ENCODE data around the gene ACSS1.
"Not testable (repeated sequence)": the region's sequence is repeated elsewhere in the genome, so short reads cannot be mapped to it uniquely, and the experiment has no call there.

Gene ACSS1

GRCh38 chr20:25014816-25015215 is 43.1 kb downstream of the ACSS1 start:
- Histone ChIP-seq H3K36me3 (ENCODE audit: insufficient read depth, low read length) (no peaks in the 10 kb centered on the region), H3K9me3 (ENCODE audit: control insufficient read depth, insufficient read depth, low read length) (no peaks in the 10 kb centered on the region), H3K9ac (ENCODE audit: low read depth, low read length) (no peak overlapping the region), H3K4me1 (ENCODE audit: insufficient read depth, low read length) (no peaks in the 10 kb centered on the region)

- H3K9ac ChIP-seq (ENCODE audit: low read depth, low read length) = no peak overlapping the region
- H3K36me3 ChIP-seq (ENCODE audit: insufficient read depth, low read length) = no peaks in the 10 kb centered on the region
- H3K4me1 ChIP-seq (ENCODE audit: insufficient read depth, low read length) = no peaks in the 10 kb centered on the region
- H3K9me3 ChIP-seq (ENCODE audit: control insufficient read depth, insufficient read depth, low read length) = no peaks in the 10 kb centered on the region
Observed at GRCh38 chr20:25013478-25014380, 44.2 kb downstream of the ACSS1 start.

- Histone ChIP-seq H3K36me3 (ENCODE audit: insufficient read depth, low read length) (no peaks in the 10 kb centered on the region), H3K4me1 (ENCODE audit: insufficient read depth, low read length) (no peaks in the 10 kb centered on the region), H3K9ac (ENCODE audit: low read depth, low read length) (no peak overlapping the region), H3K9me3 (ENCODE audit: control insufficient read depth, insufficient read depth, low read length) (no peaks in the 10 kb centered on the region)
Observed at GRCh38 chr20:25012616-25013189, 45.2 kb downstream of the ACSS1 start.

DNA sequence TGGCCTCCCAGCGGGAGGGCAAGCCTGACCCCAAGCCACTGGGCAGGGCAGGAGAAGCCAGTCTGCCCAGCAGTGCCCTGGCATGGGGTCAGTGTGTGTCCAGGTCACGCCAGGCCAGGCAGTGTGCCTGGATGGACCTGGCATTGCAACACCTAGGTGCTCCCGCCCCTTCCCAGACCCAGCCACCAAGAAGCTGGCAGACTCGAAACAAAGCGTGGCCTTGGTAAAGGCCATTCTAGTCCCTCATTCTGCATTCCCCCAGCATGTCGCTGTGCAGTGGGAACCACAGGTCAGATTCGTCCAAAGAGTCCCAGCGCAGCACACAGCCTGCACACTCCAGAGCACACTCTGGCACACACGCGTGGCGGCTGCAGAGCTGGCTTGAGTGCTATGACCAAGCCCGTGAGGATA is 46.1 kb downstream of the ACSS1 start:
- no peaks in the 10 kb centered on the region for H3K9me3 ChIP-seq (ENCODE audit: control insufficient read depth, insufficient read depth, low read length)
- no peak overlapping the region for H3K9ac ChIP-seq (ENCODE audit: low read depth, low read length)
- no peaks in the 10 kb centered on the region for H3K36me3 ChIP-seq (ENCODE audit: insufficient read depth, low read length)
- H3K4me1 ChIP-seq (ENCODE audit: insufficient read depth, low read length) = no peaks in the 10 kb centered on the region

DNA sequence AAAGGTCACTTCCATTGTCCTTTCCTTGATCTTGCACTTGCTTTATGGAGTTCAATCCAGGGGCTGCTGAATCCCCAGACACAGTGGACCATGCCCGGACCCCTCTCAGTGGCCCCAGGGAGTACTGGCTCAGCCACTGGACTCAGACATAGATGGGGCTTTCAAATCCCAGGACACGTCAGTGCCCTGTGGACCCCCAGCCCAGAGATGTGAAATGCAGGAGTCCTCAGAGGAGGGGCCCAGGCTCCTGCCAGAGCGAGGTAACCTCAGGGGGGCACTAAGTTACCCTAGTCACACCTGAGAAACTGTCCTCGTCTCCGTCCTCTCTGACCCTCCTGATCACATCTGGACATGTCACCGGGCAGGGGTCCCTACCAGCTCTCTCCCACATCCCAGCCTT is 46.7 kb downstream of the ACSS1 start:
- no peaks in the 10 kb centered on the region for H3K36me3 ChIP-seq (ENCODE audit: insufficient read depth, low read length)
- H3K9ac ChIP-seq (ENCODE audit: low read depth, low read length) = no peak overlapping the region

DNA sequence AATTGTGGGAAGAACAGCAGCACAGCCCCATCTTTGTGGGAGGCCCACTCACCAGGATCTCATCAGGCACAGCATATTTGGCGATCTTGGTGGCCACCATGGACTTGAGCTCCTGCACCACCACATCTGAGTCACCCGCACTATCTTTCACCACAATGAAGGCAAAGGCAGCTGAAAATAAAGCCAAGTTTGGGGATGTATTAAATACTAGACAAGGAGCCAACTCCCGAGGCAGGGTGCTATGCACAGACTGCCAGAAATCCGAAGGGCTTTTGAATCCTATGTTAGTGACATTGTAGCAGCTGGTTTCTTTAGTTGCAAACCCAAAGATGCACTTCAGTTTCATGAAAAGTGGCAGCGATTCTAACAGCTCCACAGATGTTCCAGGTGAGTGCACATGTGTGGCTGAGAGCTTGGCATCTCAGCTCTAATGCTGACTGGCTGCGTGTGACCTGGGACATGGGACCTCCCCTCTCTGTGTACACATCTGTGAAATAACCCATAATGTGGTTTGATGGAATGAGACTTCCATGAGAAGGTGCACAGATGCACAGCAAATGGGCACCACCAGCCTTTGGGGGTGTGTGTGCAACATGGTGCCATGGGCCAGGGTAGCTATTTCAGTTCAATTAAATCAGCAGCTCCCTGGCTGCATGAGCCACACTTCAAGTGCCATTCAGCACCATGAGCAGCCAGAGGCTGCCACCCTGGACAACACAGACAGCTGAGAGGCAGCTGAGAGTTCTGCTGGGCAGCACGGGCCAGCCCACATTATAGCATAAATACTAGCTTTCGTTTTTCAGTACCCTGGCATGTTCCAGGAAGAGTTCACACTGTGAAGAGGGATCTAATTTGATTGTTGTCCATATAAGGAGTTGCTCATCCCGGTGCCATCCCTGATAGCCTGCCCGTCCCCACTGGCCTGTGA is 48.5 kb downstream of the ACSS1 start:
- H3K36me3 ChIP-seq (ENCODE audit: insufficient read depth, low read length) = no peaks in the 10 kb centered on the region
- H3K9me3 ChIP-seq (ENCODE audit: control insufficient read depth, insufficient read depth, low read length) = no peaks in the 10 kb centered on the region
- no peak overlapping the region for H3K9ac ChIP-seq (ENCODE audit: low read depth, low read length)
- no peaks in the 10 kb centered on the region for H3K4me1 ChIP-seq (ENCODE audit: insufficient read depth, low read length)

More for the DNA sequence above, 46.7 kb downstream of the ACSS1 start:
- Histone ChIP-seq H3K9me3 (ENCODE audit: control insufficient read depth, insufficient read depth, low read length) (no peaks in the 10 kb centered on the region), H3K4me1 (ENCODE audit: insufficient read depth, low read length) (no peaks in the 10 kb centered on the region)

DNA sequence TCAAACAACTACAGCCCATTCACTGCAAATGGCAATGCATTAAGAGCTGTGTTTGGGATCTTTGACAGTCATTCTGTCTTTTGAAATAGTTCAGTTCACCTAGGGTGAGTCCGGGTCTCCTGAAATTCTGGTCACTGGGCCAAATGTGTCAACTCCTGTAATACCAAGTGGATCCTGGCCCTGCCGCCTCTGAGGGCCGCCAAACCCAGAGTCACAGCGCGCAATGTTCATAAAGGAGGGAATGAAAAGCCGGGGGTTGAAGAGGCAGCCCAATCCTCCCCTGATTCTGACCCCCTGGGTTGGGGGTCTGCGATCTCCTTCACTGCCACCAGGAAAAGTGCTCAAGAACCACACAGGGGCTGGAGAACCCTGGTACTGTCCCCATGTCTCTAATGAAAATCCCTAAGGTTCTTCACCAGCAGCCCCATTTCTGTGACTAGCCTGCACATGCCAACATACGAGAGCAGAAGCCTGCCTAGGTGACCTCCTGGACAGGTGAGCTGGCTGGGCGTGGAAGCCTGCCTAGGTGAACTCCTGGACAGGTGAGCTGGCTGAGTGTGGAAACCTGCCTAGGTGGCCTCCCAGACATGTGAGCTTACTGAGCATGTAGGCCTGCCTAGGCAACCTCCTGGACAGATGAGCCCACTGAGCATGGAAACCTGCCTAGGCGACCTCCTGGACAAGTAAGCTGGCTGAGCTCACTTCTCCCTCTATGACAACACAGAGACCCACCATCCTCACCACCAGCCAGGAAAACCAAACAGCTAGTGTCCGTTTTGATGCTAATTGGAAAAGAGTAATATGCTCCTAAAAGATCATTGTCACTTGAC is 49.3 kb downstream of the ACSS1 start:
- H3K9me3 ChIP-seq (ENCODE audit: control insufficient read depth, insufficient read depth, low read length) = no peaks in the 10 kb centered on the region
- H3K36me3 ChIP-seq (ENCODE audit: insufficient read depth, low read length) = no peaks in the 10 kb centered on the region
- H3K4me1 ChIP-seq (ENCODE audit: insufficient read depth, low read length) = no peaks in the 10 kb centered on the region
- H3K9ac ChIP-seq (ENCODE audit: low read depth, low read length) = no peak overlapping the region

GRCh38 chr20:25007491-25008305 is 50.2 kb downstream of the ACSS1 start:
- Histone ChIP-seq H3K36me3 (ENCODE audit: insufficient read depth, low read length) (no peaks in the 10 kb centered on the region), H3K9me3 (ENCODE audit: control insufficient read depth, insufficient read depth, low read length) (no peaks in the 10 kb centered on the region), H3K4me1 (ENCODE audit: insufficient read depth, low read length) (no peaks in the 10 kb centered on the region), H3K9ac (ENCODE audit: low read depth, low read length) (no peak overlapping the region)

GRCh38 chr20:25006431-25007167 is 51.3 kb downstream of the ACSS1 start:
- no peak overlapping the region for H3K9ac ChIP-seq (ENCODE audit: low read depth, low read length)
- no peaks in the 10 kb centered on the region for H3K36me3 ChIP-seq (ENCODE audit: insufficient read depth, low read length)
- H3K9me3 ChIP-seq (ENCODE audit: control insufficient read depth, insufficient read depth, low read length) = no peaks in the 10 kb centered on the region
- no peaks in the 10 kb centered on the region for H3K4me1 ChIP-seq (ENCODE audit: insufficient read depth, low read length)

DNA sequence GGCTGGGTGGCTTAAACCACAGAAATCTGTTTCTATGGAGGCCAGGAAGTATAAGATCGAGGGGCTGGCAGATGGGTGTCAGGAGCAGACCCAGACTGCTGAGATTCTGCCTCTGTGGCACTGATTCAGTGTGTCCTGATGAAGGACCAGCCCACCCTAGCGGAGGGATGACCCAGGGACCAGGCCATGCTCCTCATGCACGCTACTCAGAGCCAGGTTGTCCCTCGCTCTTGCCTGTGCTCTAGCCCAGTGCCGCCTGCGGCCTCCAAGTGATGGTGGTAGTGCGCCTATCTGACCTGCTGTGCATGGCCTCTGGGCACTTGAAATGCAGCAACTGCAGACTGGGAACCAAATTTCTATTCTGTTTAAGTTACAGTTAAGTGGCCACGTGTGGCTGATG is 52.3 kb downstream of the ACSS1 start:
- no peaks in the 10 kb centered on the region for H3K9me3 ChIP-seq (ENCODE audit: control insufficient read depth, insufficient read depth, low read length)
- H3K9ac ChIP-seq (ENCODE audit: low read depth, low read length) = no peak overlapping the region
- H3K4me1 ChIP-seq (ENCODE audit: insufficient read depth, low read length) = no peaks in the 10 kb centered on the region
- H3K36me3 ChIP-seq (ENCODE audit: insufficient read depth, low read length) = no peaks in the 10 kb centered on the region

- no peaks in the 10 kb centered on the region for H3K9me3 ChIP-seq (ENCODE audit: control insufficient read depth, insufficient read depth, low read length)
- no peaks in the 10 kb centered on the region for H3K36me3 ChIP-seq (ENCODE audit: insufficient read depth, low read length)
- no peak overlapping the region for H3K9ac ChIP-seq (ENCODE audit: low read depth, low read length)
- H3K4me1 ChIP-seq (ENCODE audit: insufficient read depth, low read length) = no peaks in the 10 kb centered on the region
Observed at GRCh38 chr20:25005220-25005619, 52.7 kb downstream of the ACSS1 start.

DNA sequence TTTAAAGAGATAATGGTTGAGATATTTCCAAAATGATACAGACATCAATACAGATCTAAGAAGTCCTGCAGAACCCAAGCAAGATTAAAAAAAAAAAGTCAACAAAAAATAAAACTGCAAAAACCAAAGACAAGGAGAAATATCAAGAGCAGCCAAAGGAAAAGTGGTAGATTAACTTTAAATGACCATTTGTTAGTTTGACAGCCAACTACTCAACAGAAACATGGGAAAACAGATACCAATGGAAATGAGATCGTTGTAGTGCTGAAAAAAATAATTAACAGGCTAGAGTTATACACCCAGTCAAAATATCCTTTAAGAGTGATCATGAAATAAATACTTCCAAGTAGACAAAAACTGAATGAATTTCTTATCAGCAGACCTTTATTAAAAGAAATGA is 54.9 kb downstream of the ACSS1 start:
- Histone ChIP-seq H3K4me1 (ENCODE audit: insufficient read depth, low read length) (no peaks in the 10 kb centered on the region), H3K36me3 (ENCODE audit: insufficient read depth, low read length) (no peaks in the 10 kb centered on the region), H3K9me3 (ENCODE audit: control insufficient read depth, insufficient read depth, low read length) (no peaks in the 10 kb centered on the region)

GRCh38 chr20:25001323-25001722 is 56.6 kb downstream of the ACSS1 start:
- H3K4me1 ChIP-seq (ENCODE audit: insufficient read depth, low read length); H3K9ac ChIP-seq (ENCODE audit: low read depth, low read length); H3K36me3 ChIP-seq (ENCODE audit: insufficient read depth, low read length); H3K9me3 ChIP-seq (ENCODE audit: control insufficient read depth, insufficient read depth, low read length): not testable (repeated sequence)

More for the DNA sequence above, 54.9 kb downstream of the ACSS1 start:
- no peak overlapping the region for H3K9ac ChIP-seq (ENCODE audit: low read depth, low read length)
